NCI-H1417 (cell line): ENCODE measurements around the gene CDH10.

Experiments used
- DNase-seq, 3 experiments: peaks; one replicate each; lab custom pipeline; 2025; lab: John Stamatoyannopoulos, UW

The CDH10 gene

GRCh38 chr5:24487368-24488229, 157.2 kb downstream of the CDH10 start:
- no peak for DNase-seq

GRCh38 chr5:24480952-24481351, 163.8 kb downstream of the CDH10 start:
- no peak for DNase-seq

GRCh38 chr5:24477958-24478357, 166.8 kb downstream of the CDH10 start:
- DNase-seq: no peak

GRCh38 chr5:24475101-24475500, 169.7 kb downstream of the CDH10 start:
- no peak for DNase-seq

- no peak for DNase-seq
Measured at GRCh38 chr5:24474685-24475084, 170.1 kb downstream of the CDH10 start.

- DNase-seq: no peak
Measured at GRCh38 chr5:24472518-24472917, 172.3 kb downstream of the CDH10 start.

- DNase-seq: no peak
Measured at GRCh38 chr5:24444414-24444813, 200.4 kb downstream of the CDH10 start.

- no peak for DNase-seq
Measured at GRCh38 chr5:24439465-24439864, 205.3 kb downstream of the CDH10 start.
